BLaER1 treated with 17β-estradiol and CSF1 and Interleukin-3, amounts not matched to agents 10 nM and 100 nM (cell line): ENCODE data around the gene FAM228B.

ENCODE experiments used
- H3K27ac ChIP-seq, 11 experiments: shearing (Covaris generic); formaldehyde crosslinking; 2 replicates each; pipeline ENCODE4 v1.8.1; 2022
- H3K27me3 ChIP-seq, 11 experiments: shearing (Covaris generic); formaldehyde crosslinking; 2 replicates each; pipeline ENCODE4 v1.8.1; 2022
- H3K36me3 ChIP-seq, 11 experiments: shearing (Covaris generic); formaldehyde crosslinking; 2 replicates each; pipeline ENCODE4 v1.8.1; 2022
- H3K4me1 ChIP-seq, 10 experiments: shearing (Covaris generic); formaldehyde crosslinking; 2 replicates each; pipeline ENCODE4 v1.8.1; 2022
- H3K4me2 ChIP-seq, 11 experiments: shearing (Covaris generic); formaldehyde crosslinking; 2 replicates each; pipeline ENCODE4 v1.8.1; 2022
- H3K4me3 ChIP-seq, 10 experiments: shearing (Covaris generic); formaldehyde crosslinking; 2 replicates each; pipeline ENCODE4 v1.8.1; 2022
- H3K9ac ChIP-seq, 11 experiments: shearing (Covaris generic); formaldehyde crosslinking; 2 replicates each; pipeline ENCODE4 v1.8.1; 2022
- H3K9me3 ChIP-seq, 11 experiments: shearing (Covaris generic); formaldehyde crosslinking; replicated peaks in 1 of 11; 2 replicates each; pipeline ENCODE4 v1.8.1; 2022
- H4K20me1 ChIP-seq, 11 experiments: shearing (Covaris generic); formaldehyde crosslinking; 2 replicates each; pipeline ENCODE4 v1.8.1; 2022
- Cebpa-rat ChIP-seq, 11 experiments: shearing (Covaris generic); IDR thresholded peaks; 2 replicates each; pipeline ENCODE4 v1.8.1; 2022

Gene FAM228B

GRCh38 chr2:24203029-24203786 lies 79.9 kb downstream of the FAM228B start:
- H3K27me3 ChIP-seq = no peaks in the 10 kb centered on the region
- H3K36me3 ChIP-seq = peaks cover 38 to 73% (median 41%) of the 10 kb centered on the region in 11 experiments
- no peak overlapping the region for H3K27ac ChIP-seq
- no peak overlapping the region for H3K9ac ChIP-seq
- no peaks in the 10 kb centered on the region for H3K9me3 ChIP-seq
- TF ChIP-seq Cebpa-rat (IDR thresholded peaks at IDR 0.05) = no peak
- H3K4me2 ChIP-seq = no peak overlapping the region
- H4K20me1 ChIP-seq = no peaks in the 10 kb centered on the region; a peak in 1 of 22 replicates
- H3K4me3 ChIP-seq = no peak overlapping the region
- H3K4me1 ChIP-seq = peaks cover 0 to 13% (median 10%) of the 10 kb centered on the region in 10 experiments; a peak in 12 of 20 replicates

GRCh38 chr2:24203787-24204150 lies 80.5 kb downstream of the FAM228B start:
- TF ChIP-seq Cebpa-rat (IDR thresholded peaks at IDR 0.05) = no peak
- H3K27ac ChIP-seq = no peak overlapping the region
- peaks cover 0 to 13% (median 10%) of the 10 kb centered on the region in 10 experiments; a peak in 12 of 20 replicates for H3K4me1 ChIP-seq
- no peaks in the 10 kb centered on the region for H3K9me3 ChIP-seq
- H3K27me3 ChIP-seq = no peaks in the 10 kb centered on the region
- H4K20me1 ChIP-seq = peaks cover 0 to 4% (median 0%) of the 10 kb centered on the region in 11 experiments; a peak in 1 of 22 replicates
- H3K4me3 ChIP-seq = no peak overlapping the region
- H3K36me3 ChIP-seq = peaks cover 43 to 79% (median 47%) of the 10 kb centered on the region in 11 experiments
- H3K9ac ChIP-seq = no peak overlapping the region
- H3K4me2 ChIP-seq = no peak overlapping the region

GRCh38 chr2:24204505-24204904 lies 81.2 kb downstream of the FAM228B start:
- H3K27ac ChIP-seq = no peak overlapping the region
- H3K9ac ChIP-seq = no peak overlapping the region
- no peaks in the 10 kb centered on the region for H3K27me3 ChIP-seq
- H3K4me3 ChIP-seq = no peak overlapping the region
- H3K4me1 ChIP-seq = peaks cover 0 to 13% (median 10%) of the 10 kb centered on the region in 10 experiments; a peak in 12 of 20 replicates
- H3K4me2 ChIP-seq = no peak overlapping the region
- peaks cover 51 to 86% (median 54%) of the 10 kb centered on the region in 11 experiments for H3K36me3 ChIP-seq
- H4K20me1 ChIP-seq = peaks cover 0 to 4% (median 0%) of the 10 kb centered on the region in 11 experiments; a peak in 2 of 22 replicates
- no peak for TF ChIP-seq Cebpa-rat (IDR thresholded peaks at IDR 0.05)
- H3K9me3 ChIP-seq = no peaks in the 10 kb centered on the region

GRCh38 chr2:24205131-24205530 lies 81.9 kb downstream of the FAM228B start:
- H3K9ac ChIP-seq = no peak overlapping the region

GRCh38 chr2:24206242-24206641 lies 83.0 kb downstream of the FAM228B start:
- peaks cover 60 to 94% (median 71%) of the 10 kb centered on the region in 11 experiments for H3K36me3 ChIP-seq

More at GRCh38 chr2:24205131-24205530, 81.9 kb downstream of the FAM228B start:
- Histone ChIP-seq H3K4me2 (no peak overlapping the region), H3K4me1 (peaks cover 0 to 13% (median 10%) of the 10 kb centered on the region in 10 experiments; a peak in 12 of 20 replicates), H3K9me3 (no peaks in the 10 kb centered on the region), H4K20me1 (peaks cover 0 to 4% (median 0%) of the 10 kb centered on the region in 11 experiments; a peak in 2 of 22 replicates), H3K4me3 (no peak overlapping the region), H3K36me3 (peaks cover 57 to 93% (median 60%) of the 10 kb centered on the region in 11 experiments), H3K27me3 (no peaks in the 10 kb centered on the region), H3K27ac (no peak overlapping the region)
- no peak for TF ChIP-seq Cebpa-rat (IDR thresholded peaks at IDR 0.05)

GRCh38 chr2:24206714-24207113 lies 83.4 kb downstream of the FAM228B start:
- Histone ChIP-seq H3K9ac (no peak overlapping the region), H3K4me3 (no peak overlapping the region), H4K20me1 (peaks cover 0 to 4% (median 0%) of the 10 kb centered on the region in 11 experiments; a peak in 3 of 22 replicates), H3K9me3 (no peaks in the 10 kb centered on the region), H3K27ac (no peak overlapping the region), H3K4me1 (peaks cover 0 to 13% (median 10%) of the 10 kb centered on the region in 10 experiments; a peak in 12 of 20 replicates), H3K4me2 (no peak overlapping the region), H3K27me3 (no peaks in the 10 kb centered on the region), H3K36me3 (peaks cover 60 to 95% (median 76%) of the 10 kb centered on the region in 11 experiments)
- TF ChIP-seq Cebpa-rat (IDR thresholded peaks at IDR 0.05) = no peak

More at GRCh38 chr2:24206242-24206641, 83.0 kb downstream of the FAM228B start:
- H3K4me1 ChIP-seq = peaks cover 0 to 13% (median 10%) of the 10 kb centered on the region in 10 experiments; a peak in 12 of 20 replicates
- no peak overlapping the region for H3K27ac ChIP-seq
- H4K20me1 ChIP-seq = peaks cover 0 to 4% (median 0%) of the 10 kb centered on the region in 11 experiments; a peak in 2 of 22 replicates
- no peak for TF ChIP-seq Cebpa-rat (IDR thresholded peaks at IDR 0.05)
- no peak overlapping the region for H3K4me2 ChIP-seq
- H3K4me3 ChIP-seq = no peak overlapping the region
- H3K27me3 ChIP-seq = no peaks in the 10 kb centered on the region
- H3K9me3 ChIP-seq = no peaks in the 10 kb centered on the region
- H3K9ac ChIP-seq = no peak overlapping the region

GRCh38 chr2:24207359-24207758 lies 84.1 kb downstream of the FAM228B start:
- Histone ChIP-seq H3K27ac (no peak overlapping the region), H3K4me2 (peak overlapping the region in 6 of 11 experiments; percentile 37 to 61 (median 51); a peak in 12 of 22 replicates), H3K9me3 (no peaks in the 10 kb centered on the region), H3K4me3 (no peak overlapping the region), H4K20me1 (peaks cover 0 to 4% (median 0%) of the 10 kb centered on the region in 11 experiments; a peak in 3 of 22 replicates), H3K9ac (no peak overlapping the region; a peak in 1 of 22 replicates), H3K36me3 (peaks cover 60 to 100% (median 83%) of the 10 kb centered on the region in 11 experiments), H3K27me3 (no peaks in the 10 kb centered on the region), H3K4me1 (peaks cover 0 to 13% (median 10%) of the 10 kb centered on the region in 10 experiments; a peak in 12 of 20 replicates)
- no peak for TF ChIP-seq Cebpa-rat (IDR thresholded peaks at IDR 0.05)

GRCh38 chr2:24208490-24208889 lies 85.2 kb downstream of the FAM228B start:
- no peak overlapping the region for H3K4me3 ChIP-seq
- no peak overlapping the region for H3K9ac ChIP-seq
- no peaks in the 10 kb centered on the region for H3K27me3 ChIP-seq
- no peak overlapping the region for H3K27ac ChIP-seq
- peaks cover 0 to 13% (median 10%) of the 10 kb centered on the region in 10 experiments; a peak in 12 of 20 replicates for H3K4me1 ChIP-seq
- no peak overlapping the region for H3K4me2 ChIP-seq
- H3K9me3 ChIP-seq = no peaks in the 10 kb centered on the region
- peaks cover 0 to 4% (median 0%) of the 10 kb centered on the region in 11 experiments; a peak in 3 of 22 replicates for H4K20me1 ChIP-seq
- peaks cover 58 to 100% (median 86%) of the 10 kb centered on the region in 11 experiments for H3K36me3 ChIP-seq
- TF ChIP-seq Cebpa-rat (IDR thresholded peaks at IDR 0.05) = no peak

GRCh38 chr2:24209389-24210105 lies 86.3 kb downstream of the FAM228B start:
- Histone ChIP-seq H3K4me2 (no peak overlapping the region), H3K27me3 (no peaks in the 10 kb centered on the region), H3K9me3 (no peaks in the 10 kb centered on the region), H3K4me3 (no peak overlapping the region), H3K9ac (no peak overlapping the region), H3K36me3 (peaks cover 47 to 99% (median 76%) of the 10 kb centered on the region in 11 experiments), H4K20me1 (peaks cover 0 to 4% (median 0%) of the 10 kb centered on the region in 11 experiments; a peak in 3 of 22 replicates), H3K4me1 (peaks cover 0 to 13% (median 10%) of the 10 kb centered on the region in 10 experiments; a peak in 12 of 20 replicates), H3K27ac (no peak overlapping the region)
- no peak for TF ChIP-seq Cebpa-rat (IDR thresholded peaks at IDR 0.05)
